H1 (cell line): ENCODE measurements around the gene ARFGAP3.
"Not testable (repeated sequence)": the region's sequence is repeated elsewhere in the genome, so short reads cannot be mapped to it uniquely, and the experiment has no call there.

Source experiments
- CBX5 ChIP-seq: fragments of 300-800, 300-1000 bp; sonication (generic); IDR thresholded peaks from 2 replicates; pipeline ENCODE4 v1.7.1; 2016; ENCODE audit warnings: antibody characterized with exemption, low read length, low read depth
- GABPA ChIP-seq: IDR thresholded peaks from 2 replicates; pipeline ENCODE4 v1.6.1; 2011; ENCODE audit warnings: mild to moderate bottlenecking, low read length, moderate library complexity, borderline replicate concordance; ENCODE audit not compliant: insufficient read depth
- MAFK ChIP-seq: IDR thresholded peaks from 2 replicates; pipeline ENCODE4 v1.6.1; 2012; ENCODE audit warnings: low read depth, mild to moderate bottlenecking, improper control_type of control experiment, low read length
- POLR2A ChIP-seq, 2 experiments: IDR thresholded peaks; 1 replicate in 1 of 2; 2 replicates in 1 of 2; pipeline ENCODE4 v1.6.1; 2011; ENCODE audit warnings: low read depth in 2 of 2, low read length in 2 of 2, mild to moderate bottlenecking in 2 of 2; ENCODE audit errors: control extremely low read depth in 1 of 2
- TAF1 ChIP-seq: IDR thresholded peaks from 2 replicates; pipeline ENCODE4 v1.6.1; 2011; ENCODE audit warnings: mild to moderate bottlenecking, low read depth, low read length
- TF ChIP-seq, protein P1 (sequence below), 3 experiments: IDR thresholded peaks; 1 replicate in 2 of 3; 2 replicates in 1 of 3; pipeline versions ENCODE4 v1.5.1 to v1.6.1; 2011; ENCODE audit warnings: low read length in 3 of 3, mild to moderate bottlenecking in 3 of 3, inconsistent platforms in 2 of 3, low read depth in 1 of 3, moderate library complexity in 1 of 3; ENCODE audit not compliant: insufficient read depth in 1 of 3; ENCODE audit errors: control extremely low read depth in 1 of 3
- TF ChIP-seq, protein P2 (sequence below): IDR thresholded peaks from 2 replicates; pipeline ENCODE4 v1.6.1; 2011; ENCODE audit warnings: low read depth, mild to moderate bottlenecking, low read length; ENCODE audit not compliant: insufficient read depth

DNA sequence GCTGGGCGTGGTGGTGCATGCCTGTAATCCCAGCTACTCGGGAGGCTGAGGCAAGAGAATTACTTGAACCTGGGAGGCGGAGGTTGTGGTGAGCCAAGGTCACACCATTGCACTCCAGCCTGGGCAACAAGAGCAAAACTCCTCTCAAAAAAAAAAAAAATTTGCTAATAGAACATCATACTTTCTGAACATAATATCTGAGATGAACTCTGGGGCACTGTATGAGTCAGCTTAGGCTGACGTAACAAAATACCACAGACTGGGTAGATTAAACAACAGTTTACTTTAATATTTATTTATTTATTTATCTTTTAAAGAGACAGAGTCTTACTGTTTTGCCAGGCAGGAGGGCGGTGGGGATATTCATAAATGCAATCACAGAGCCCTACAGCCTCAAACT is 101.5 kb downstream of the ARFGAP3 start:
- TF ChIP-seq POLR2A (IDR thresholded peaks at IDR 0.05; ENCODE audit: control extremely low read depth in 1 of 2, low read depth in 2 of 2, low read length in 2 of 2); MAFK; CBX5; GABPA; TAF1: not testable (repeated sequence)
- TF ChIP-seq, protein P1, sequence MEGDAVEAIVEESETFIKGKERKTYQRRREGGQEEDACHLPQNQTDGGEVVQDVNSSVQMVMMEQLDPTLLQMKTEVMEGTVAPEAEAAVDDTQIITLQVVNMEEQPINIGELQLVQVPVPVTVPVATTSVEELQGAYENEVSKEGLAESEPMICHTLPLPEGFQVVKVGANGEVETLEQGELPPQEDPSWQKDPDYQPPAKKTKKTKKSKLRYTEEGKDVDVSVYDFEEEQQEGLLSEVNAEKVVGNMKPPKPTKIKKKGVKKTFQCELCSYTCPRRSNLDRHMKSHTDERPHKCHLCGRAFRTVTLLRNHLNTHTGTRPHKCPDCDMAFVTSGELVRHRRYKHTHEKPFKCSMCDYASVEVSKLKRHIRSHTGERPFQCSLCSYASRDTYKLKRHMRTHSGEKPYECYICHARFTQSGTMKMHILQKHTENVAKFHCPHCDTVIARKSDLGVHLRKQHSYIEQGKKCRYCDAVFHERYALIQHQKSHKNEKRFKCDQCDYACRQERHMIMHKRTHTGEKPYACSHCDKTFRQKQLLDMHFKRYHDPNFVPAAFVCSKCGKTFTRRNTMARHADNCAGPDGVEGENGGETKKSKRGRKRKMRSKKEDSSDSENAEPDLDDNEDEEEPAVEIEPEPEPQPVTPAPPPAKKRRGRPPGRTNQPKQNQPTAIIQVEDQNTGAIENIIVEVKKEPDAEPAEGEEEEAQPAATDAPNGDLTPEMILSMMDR (IDR thresholded peaks at IDR 0.05; ENCODE audit: control extremely low read depth in 1 of 3, insufficient read depth in 1 of 3, low read depth in 1 of 3, low read length in 3 of 3), result not testable (repeated sequence)
- TF ChIP-seq, protein P2, sequence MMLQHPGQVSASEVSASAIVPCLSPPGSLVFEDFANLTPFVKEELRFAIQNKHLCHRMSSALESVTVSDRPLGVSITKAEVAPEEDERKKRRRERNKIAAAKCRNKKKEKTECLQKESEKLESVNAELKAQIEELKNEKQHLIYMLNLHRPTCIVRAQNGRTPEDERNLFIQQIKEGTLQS, result not testable (repeated sequence)
